ENCODE results near the gene C10orf71.

C10orf71 gene

DNA sequence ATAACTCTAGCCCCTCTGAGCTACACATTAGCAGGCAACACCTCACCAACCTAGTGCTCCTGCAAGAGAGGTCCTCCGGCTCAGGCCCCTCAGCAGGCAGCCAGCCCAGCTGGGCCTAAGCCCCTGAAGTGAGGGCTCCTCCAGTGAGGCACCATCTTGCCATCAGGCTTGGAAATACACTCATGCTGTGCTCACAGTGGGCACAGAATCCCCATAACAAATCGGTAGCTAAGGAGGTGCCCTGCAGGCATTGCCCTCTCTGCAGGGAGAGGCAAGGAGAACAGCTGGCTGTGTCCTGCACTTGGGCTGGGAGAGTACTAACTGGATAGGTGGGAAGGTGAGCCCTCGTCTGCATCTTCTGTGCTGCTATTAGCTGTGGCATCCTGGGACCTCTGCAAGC, 3.7 kb upstream of the C10orf71 start:
- no peak for DNase-seq (ENCODE audit: low read depth)

- no peak for DNase-seq (ENCODE audit: low read depth)
Measured at GRCh38 chr10:49296382-49296781, 2.6 kb upstream of the C10orf71 start.

DNA sequence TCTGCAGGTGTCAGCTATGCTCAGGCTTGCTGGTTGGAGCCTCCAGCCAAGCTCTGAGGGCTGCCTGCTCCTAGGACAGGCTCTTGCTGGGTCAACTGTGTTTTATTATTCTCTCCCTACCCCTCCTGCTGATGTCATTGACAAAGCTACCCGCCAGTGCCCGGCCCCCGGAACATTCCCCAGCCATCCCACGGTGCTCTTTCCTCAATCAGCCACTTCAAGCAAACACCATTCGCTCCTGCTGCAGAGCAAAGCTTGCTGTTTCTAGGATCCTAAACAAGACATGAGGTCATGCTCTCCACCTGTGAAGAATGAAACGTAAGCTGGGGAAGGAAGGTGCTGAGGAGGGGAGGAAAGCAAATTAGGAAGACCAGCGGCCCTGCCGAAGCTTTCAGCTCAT, 2.1 kb upstream of the C10orf71 start:
- DNase-seq (ENCODE audit: low read depth) = no peak

DNA sequence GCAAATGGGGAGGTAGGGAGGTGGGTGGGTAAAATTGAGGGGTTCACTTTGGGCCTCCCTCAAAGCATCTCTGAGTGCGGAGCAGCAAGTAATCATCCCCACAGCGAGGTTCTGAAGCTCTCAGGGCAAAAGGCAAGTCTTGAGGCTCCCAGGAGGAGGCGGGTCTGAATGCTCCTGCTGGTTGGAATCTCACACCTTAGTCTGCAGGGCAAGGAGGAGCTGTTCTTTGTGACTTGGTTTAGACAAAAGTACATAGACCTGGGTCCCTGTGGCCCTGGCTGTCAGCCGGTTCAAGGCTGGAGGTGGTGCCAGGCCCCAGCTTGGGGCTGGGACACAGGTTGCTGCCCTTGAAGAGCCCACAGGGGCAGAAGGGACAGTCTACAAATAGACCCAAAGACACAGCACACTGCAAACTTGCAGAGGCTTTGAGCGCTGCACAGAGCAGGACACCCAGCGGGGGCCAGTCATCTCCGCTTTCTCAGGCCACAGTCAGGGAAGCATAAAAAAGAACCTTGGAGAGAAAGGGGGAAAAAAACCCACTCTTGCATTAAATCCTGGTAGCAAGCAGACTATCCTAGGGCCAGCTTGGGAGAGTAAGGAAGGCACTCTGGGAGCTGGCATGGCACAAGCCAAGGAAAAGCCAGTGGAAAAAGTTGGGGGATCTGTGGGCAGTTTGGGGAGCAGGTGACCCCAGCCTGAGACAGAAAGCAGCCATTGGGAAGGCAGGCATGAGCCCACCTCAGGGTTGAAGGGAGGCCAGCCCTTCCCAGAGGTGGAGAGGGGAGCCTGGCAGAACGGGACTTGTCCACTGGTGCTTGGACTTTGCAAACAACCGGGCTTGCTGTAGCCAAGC, 926 bp upstream of the C10orf71 start:
- DNase-seq (ENCODE audit: low read depth) = no peak

DNA sequence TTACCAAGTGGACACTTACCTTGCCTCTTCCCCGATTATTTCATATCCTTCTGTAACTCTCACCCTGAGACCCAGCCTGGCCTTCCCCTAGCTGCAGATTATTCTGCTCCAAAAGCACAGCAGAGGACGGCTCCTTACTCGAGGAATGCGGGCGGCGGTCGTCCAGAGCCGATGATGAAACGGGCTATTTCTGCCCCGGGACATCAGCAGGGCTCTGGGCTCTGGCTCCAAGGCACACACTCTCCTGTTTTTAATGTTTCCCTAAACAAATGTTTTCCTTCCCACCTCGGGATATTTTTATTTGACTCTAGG, 343 bp upstream of the C10orf71 start:
- no peak for DNase-seq (ENCODE audit: low read depth)

DNA sequence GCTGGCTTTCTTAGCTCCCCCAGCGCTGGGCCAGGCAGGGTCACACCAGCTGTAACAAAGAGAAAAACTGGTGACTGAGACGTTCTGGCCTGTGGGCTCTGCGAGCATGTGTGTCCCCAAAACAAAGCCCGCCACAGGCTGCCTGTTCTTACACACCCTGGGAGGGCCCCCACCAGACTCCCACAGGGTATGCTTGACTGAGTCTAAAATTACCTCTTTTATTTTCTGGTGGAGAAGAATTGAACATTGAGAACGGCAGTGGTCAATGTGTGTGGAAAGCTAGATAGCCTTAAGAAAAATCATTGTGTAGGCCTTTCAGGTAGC, 808 bp downstream of the C10orf71 start:
- no peak for DNase-seq (ENCODE audit: low read depth)

GRCh38 chr10:49300140-49300974, 1.4 kb downstream of the C10orf71 start:
- DNase-seq (ENCODE audit: low read depth) = no peak

- DNase-seq (ENCODE audit: low read depth) = no peak
Measured at GRCh38 chr10:49301302-49301701, 2.3 kb downstream of the C10orf71 start.

GRCh38 chr10:49302088-49302487, 3.1 kb downstream of the C10orf71 start:
- DNase-seq (ENCODE audit: low read depth) = no peak

GRCh38 chr10:49303711-49304110, 4.7 kb downstream of the C10orf71 start:
- no peak for DNase-seq (ENCODE audit: low read depth)

DNA sequence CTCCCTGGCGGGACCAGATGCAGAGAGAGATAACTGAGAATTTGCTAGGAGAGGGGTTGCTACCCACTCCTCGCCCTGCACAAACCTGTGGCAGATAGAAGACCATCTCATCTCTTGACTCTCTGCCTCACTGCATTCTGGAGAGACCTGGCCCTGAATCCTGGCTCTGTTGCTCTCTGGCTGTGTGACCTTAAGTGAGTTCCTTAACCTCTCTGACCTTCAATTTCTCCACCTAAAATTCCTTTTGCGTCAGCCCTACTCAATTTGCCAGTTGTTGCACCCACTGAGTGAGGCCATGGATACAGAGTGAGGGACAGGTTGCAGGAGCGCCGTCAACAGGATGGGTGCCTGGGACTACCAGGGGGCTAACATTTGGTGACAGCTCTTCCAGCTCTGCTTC, 5.2 kb downstream of the C10orf71 start:
- DNase-seq (ENCODE audit: low read depth) = no peak

- no peak for DNase-seq (ENCODE audit: low read depth)
Measured at GRCh38 chr10:49307921-49308320, 9.0 kb downstream of the C10orf71 start.

DNA sequence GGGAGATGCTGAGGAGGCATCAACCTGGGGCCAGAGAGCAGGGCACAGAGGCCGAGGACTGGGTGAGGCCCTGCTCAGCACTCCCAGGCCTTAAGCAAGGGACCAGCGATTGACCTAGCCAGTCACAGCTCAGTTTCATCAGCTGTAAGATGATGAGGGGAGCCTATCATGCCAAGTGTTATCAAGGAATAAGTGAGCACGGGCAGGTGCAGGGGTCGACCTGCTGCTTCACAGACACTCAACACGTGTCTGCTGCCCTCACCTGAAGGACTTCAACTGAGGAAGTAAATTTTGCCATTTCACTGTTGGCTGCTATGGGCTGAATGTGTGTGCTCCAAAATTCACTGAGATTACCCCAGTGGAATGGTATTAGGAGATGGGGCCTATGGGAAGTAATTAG, 9.9 kb downstream of the C10orf71 start:
- no peak for DNase-seq (ENCODE audit: low read depth)

DNA sequence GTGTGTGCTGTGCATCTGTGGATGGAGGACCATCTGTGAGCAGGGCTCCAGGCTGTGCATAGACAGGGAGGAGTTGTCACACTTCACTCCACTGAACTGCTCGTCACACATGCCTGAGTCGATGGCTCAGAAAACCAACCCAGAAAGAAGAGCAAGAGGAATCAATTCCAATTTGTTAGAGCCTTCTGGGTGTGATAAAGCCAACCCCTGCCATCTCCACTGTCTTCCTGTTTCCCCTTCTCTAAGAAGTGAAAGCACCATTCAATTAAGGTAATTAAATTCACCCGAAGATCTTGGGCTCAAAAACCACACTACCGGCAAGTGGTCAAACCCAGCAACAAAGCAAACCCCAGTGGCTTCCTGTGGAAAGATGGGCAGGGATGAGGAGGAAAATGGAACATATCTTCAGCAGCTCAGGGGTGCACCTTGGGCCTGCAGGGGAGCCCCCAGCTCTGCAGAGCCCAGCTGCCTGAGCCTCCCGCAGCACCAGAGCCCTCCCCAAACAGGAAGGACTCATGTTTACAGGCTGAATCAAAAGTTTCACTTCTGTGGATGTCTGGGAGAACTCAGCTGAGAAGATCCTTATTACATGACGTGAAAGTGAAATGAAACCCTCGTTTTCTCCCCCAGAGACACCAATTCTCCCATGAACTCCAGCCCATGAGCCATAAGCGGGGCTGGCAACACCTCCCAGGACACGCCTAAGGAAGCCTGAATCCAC, 10.9 kb downstream of the C10orf71 start:
- DNase-seq (ENCODE audit: low read depth) = peak; percentile 2

DNA sequence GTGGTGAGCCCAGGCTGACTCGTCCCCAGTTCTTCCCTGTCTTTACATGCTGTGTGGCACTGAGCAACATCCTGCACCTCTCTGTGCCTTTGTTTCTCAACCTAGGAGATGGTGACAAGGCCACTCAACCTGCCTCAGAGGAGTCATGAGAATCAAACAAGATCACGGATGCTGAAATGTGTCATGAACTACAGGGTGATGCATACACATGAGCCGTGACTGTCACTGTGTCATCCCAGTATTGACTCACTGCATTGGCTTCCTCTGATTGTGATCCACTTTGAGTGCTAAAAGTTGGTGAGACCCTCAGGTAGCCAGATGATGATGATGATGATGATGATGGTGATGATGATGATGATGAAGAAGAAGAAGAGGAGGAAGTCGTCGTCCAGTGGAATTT, 11.5 kb downstream of the C10orf71 start:
- DNase-seq (ENCODE audit: low read depth) = no peak

- no peak for DNase-seq (ENCODE audit: low read depth)
Measured at GRCh38 chr10:49310901-49311554, 12.1 kb downstream of the C10orf71 start.

DNA sequence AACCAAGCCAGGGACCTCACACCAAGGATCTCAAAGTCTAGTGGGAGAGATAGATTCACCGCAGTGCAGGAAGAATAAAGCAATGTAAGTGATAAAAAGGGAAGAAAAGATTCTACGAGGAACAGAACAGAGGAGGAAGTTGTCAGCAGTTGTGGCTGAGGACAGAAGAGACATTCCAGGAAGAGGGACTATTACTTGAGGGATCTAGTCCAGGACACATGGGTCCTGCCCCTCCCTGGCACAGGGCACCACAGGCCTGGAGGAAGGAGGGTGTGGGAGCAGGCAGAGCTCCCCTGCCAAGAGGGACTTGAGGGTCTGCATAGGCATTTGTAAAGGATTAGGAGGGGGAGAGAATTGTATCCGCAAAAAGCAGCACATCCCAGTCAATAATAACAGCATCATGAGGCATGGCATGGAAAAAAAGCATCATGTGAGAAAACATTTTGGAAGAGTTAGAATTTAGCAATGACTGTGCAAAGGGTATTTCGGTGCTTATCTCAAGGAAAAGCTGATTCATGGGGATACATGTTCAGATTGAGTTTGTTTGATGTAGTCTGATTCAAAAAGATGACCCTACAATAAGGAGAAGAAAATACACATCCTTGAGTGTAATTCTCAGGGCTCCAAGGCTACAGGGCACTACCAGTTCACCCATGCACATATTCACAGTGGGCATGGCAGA, 12.7 kb downstream of the C10orf71 start:
- DNase-seq (ENCODE audit: low read depth) = no peak

- DNase-seq (ENCODE audit: low read depth) = no peak
Measured at GRCh38 chr10:49312246-49312869, 13.4 kb downstream of the C10orf71 start.

- DNase-seq (ENCODE audit: low read depth) = no peak
Measured at GRCh38 chr10:49313501-49314070, 14.6 kb downstream of the C10orf71 start.

DNA sequence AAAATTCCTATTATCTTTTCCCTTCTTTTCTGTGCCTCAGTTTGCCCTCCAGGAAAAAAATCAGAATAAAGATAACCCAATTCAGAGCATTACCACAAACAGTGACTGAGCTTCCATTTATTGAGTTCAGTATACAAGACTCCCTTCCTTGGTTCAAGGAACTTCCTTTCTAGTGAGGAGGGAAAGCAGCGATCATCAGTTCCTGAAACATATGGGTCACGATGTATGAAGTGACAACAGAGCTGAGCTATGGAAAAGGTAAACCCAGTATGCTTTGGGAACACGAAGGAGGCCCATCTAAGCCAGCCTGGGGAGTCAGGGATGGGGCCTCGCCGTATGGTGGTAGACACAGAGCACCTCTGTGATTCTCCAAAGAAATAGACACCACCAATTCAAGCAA, 15.8 kb downstream of the C10orf71 start:
- no peak for DNase-seq (ENCODE audit: low read depth)

- no peak for DNase-seq (ENCODE audit: low read depth)
Measured at GRCh38 chr10:49318028-49318427, 19.1 kb downstream of the C10orf71 start.

Data from stimulated activated CD8-positive, alpha-beta memory T cell treated with anti-CD3 and anti-CD28 coated beads, Interleukin-4, amount 100 ng/mL, for 24 hours (primary cell).